Posterior cingulate gyrus (tissue), 11 donors: ENCODE measurements around the gene CCBE1.

Source experiments
- DNase-seq, 10 donors: peaks; one replicate each; pipeline versions ENCODE4 v3.0.0 to v3.0.0-alpha.2; 2020 to 2021; ENCODE audit warnings: mixed read lengths in 3 of 10
- intact Hi-C: fragments of 100-400 bp; cut with DNase I; formaldehyde crosslinking; loops from one replicate; pipeline ENCODE4 v1.15.1; 2023

CCBE1 gene

GRCh38 chr18:59577386-59577655, 119.9 kb downstream of the CCBE1 start:
- intact Hi-C loops, result no loop called here
- DNase-seq, result no peak

GRCh38 chr18:59576541-59577385, 120.5 kb downstream of the CCBE1 start:
- DNase-seq, result no peak
- intact Hi-C loops, result no loop called here

GRCh38 chr18:59575995-59576394, 121.2 kb downstream of the CCBE1 start:
- intact Hi-C loops, result no loop called here
- no peak for DNase-seq

- no peak for DNase-seq
- intact Hi-C loops, result no loop called here
These were observed 123.3 kb downstream of the CCBE1 start for GRCh38 chr18:59573962-59574361.

GRCh38 chr18:59571902-59572301, 125.3 kb downstream of the CCBE1 start:
- intact Hi-C loops, result no loop called here
- no peak for DNase-seq

- intact Hi-C loops, result no loop called here
- DNase-seq, result no peak
These were observed 126.4 kb downstream of the CCBE1 start for GRCh38 chr18:59570796-59571195.

- no peak for DNase-seq
- intact Hi-C loops, result no loop called here
These were observed 127.0 kb downstream of the CCBE1 start for GRCh38 chr18:59570101-59570775.

GRCh38 chr18:59569390-59569791, 127.8 kb downstream of the CCBE1 start:
- intact Hi-C loops, result no loop called here
- no peak for DNase-seq

- DNase-seq, result no peak
- intact Hi-C loops, result no loop called here
These were observed 129.8 kb downstream of the CCBE1 start for GRCh38 chr18:59567431-59567830.

GRCh38 chr18:59566533-59566971, 130.7 kb downstream of the CCBE1 start:
- intact Hi-C loops, result no loop called here
- no peak for DNase-seq

- intact Hi-C loops, result no loop called here
- no peak for DNase-seq
These were observed 131.3 kb downstream of the CCBE1 start for GRCh38 chr18:59565957-59566356.

- intact Hi-C loops, result no loop called here
- DNase-seq, result no peak
These were observed 132.7 kb downstream of the CCBE1 start for GRCh38 chr18:59564561-59564960.

GRCh38 chr18:59563176-59563785, 133.9 kb downstream of the CCBE1 start:
- no peak for DNase-seq
- intact Hi-C loops, result no loop called here

GRCh38 chr18:59562751-59563150, 134.5 kb downstream of the CCBE1 start:
- intact Hi-C loops, result no loop called here
- DNase-seq, result no peak

- intact Hi-C loops, result no loop called here
- DNase-seq, result no peak
These were observed 135.6 kb downstream of the CCBE1 start for GRCh38 chr18:59561612-59562011.

- no peak for DNase-seq
- intact Hi-C loops, result no loop called here
These were observed 136.7 kb downstream of the CCBE1 start for GRCh38 chr18:59560556-59560955.

GRCh38 chr18:59559528-59559927, 137.7 kb downstream of the CCBE1 start:
- intact Hi-C loops, result no loop called here
- DNase-seq, result no peak

GRCh38 chr18:59555995-59556659, 141.1 kb downstream of the CCBE1 start:
- DNase-seq, result no peak
- intact Hi-C loops, result no loop called here

GRCh38 chr18:59554796-59555335, 142.4 kb downstream of the CCBE1 start:
- intact Hi-C loops, result no loop called here
- no peak for DNase-seq

GRCh38 chr18:59553273-59553870, 143.9 kb downstream of the CCBE1 start:
- intact Hi-C loops, result no loop called here
- no peak for DNase-seq
